Measurements from ENCODE around the gene HSD17B13. TPM values are rescaled to one million over a fixed set of nuclear protein-coding genes. Genes with fewer than 3 reads are reported as not detected.
A peak's percentile ranks its signal among the peaks of the same experiment; 100 is the strongest.

The HSD17B13 gene
- total and polyA plus RNA-seq, 2 of the 13 experiments (the other 11 are each of a cell fraction or from before 2014, with no cell fraction given): 0.04 to 0.15 TPM

DNA sequence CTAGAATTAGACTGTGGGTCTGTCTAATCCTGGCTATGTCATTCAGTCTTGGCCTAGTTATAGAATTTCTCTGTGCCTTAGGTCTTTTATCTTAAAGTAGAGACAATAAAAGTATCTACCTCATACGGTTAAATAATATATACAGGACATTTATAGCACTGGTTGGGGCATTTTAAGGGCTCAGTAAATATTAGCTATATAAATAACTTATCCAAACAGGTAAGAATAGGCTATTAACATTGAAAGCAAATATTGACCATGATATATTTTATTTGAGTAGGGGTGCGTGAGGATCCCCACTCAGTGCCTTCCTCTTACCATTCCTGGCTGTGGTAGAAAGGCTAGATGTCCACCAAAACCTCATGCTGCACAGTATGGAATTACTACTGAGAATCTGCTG lies 47.4 kb downstream of the HSD17B13 start:
- in situ Hi-C loops (cut with HindIII; ENCODE audit: extremely low pct_ligation_motif_present, low pct_unique_long_range_greater_than_20kb): no loop called here
- ChIA-PET POLR2A (no interaction called here), CTCF (ENCODE audit: low intra/inter-chr PET ratio, low total read pairs) (no interaction called here)
- no TSS peak for BruUV-seq (replicated peaks)
- Histone ChIP-seq H3K9me3 (ENCODE audit: low read length) (no peaks in the 10 kb centered on the region), H3K36me3 (replicated peaks in 1 of 2; ENCODE audit: control insufficient read depth in 1 of 2, insufficient read depth in 2 of 2, low read length in 2 of 2) (no peaks in the 10 kb centered on the region), H3K79me2 (ENCODE audit: insufficient read depth, low read length) (no peaks in the 10 kb centered on the region), H3K4me3 (replicated peaks in 1 of 3; ENCODE audit: insufficient read depth in 1 of 3, low read depth in 2 of 3, low read length in 3 of 3) (no peak overlapping the region), H2AFZ (ENCODE audit: low read length) (no peak overlapping the region), H4K20me1 (ENCODE audit: insufficient read depth, low read length) (no peaks in the 10 kb centered on the region), H3K4me2 (ENCODE audit: low read depth, low read length) (no peak overlapping the region), H3K27me3 (ENCODE audit: control insufficient read depth in 1 of 2, insufficient read depth in 2 of 2, low read length in 2 of 2) (no peaks in the 10 kb centered on the region), H3K4me1 (ENCODE audit: insufficient read depth, low read length) (peaks cover 54% of the 10 kb centered on the region), H3K9ac (ENCODE audit: insufficient read depth, low read depth, low read length) (no peak overlapping the region), H3K27ac (ENCODE audit: extremely low read length, insufficient read depth, low read length) (no peak overlapping the region)
- intact Hi-C loops (cut with micrococcal nuclease; ENCODE audit: unreplicated experiment): no loop called here
- no peak for DNase-seq (ENCODE audit: low spot score)
- FAIRE-seq: no peak
- 20% methylated on average over 2 of the region's 2 CpGs for WGBS (ENCODE audit: low lambda C conversion rate)
- no peak for ATAC-seq
- TF ChIP-seq, protein P1, sequence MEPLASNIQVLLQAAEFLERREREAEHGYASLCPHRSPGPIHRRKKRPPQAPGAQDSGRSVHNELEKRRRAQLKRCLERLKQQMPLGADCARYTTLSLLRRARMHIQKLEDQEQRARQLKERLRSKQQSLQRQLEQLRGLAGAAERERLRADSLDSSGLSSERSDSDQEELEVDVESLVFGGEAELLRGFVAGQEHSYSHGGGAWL (CRISPR knock-in tag; IDR thresholded peaks at IDR 0.05): no peak
- TF ChIP-seq SOX6 (IDR thresholded peaks at IDR 0.05): no peak
- peak; percentile 22; the same call in 1 of the 2 replicates for TF ChIP-seq SOX6 (CRISPR knock-in tag; IDR thresholded peaks at IDR 0.05)
- no peak for TF ChIP-seq YEATS2 (CRISPR knock-in tag; IDR thresholded peaks at IDR 0.05; ENCODE audit: borderline replicate concordance)
- TF ChIP-seq HNRNPK (IDR thresholded peaks at IDR 0.05; ENCODE audit: low read depth, low read length, poor library complexity, severe bottlenecking): no peak
- TF ChIP-seq STAT5B (CRISPR knock-in tag; IDR thresholded peaks at IDR 0.05): no peak
- peak; percentile 54; the same call in 1 of the 2 replicates for TF ChIP-seq ZNF609 (CRISPR knock-in tag; IDR thresholded peaks at IDR 0.05; ENCODE audit: borderline replicate concordance)
- TF ChIP-seq MAX (IDR thresholded peaks at IDR 0.05): no peak
- TF ChIP-seq SRY (CRISPR knock-in tag; IDR thresholded peaks at IDR 0.05): no peak
- TF ChIP-seq ARID2 (CRISPR knock-in tag; IDR thresholded peaks at IDR 0.05; ENCODE audit: borderline replicate concordance): no peak
- TF ChIP-seq ZNF367 (CRISPR knock-in tag; IDR thresholded peaks at IDR 0.05; ENCODE audit: borderline replicate concordance): no peak
- TF ChIP-seq THAP11 (CRISPR knock-in tag; IDR thresholded peaks at IDR 0.05): no peak
- no peak for TF ChIP-seq ZNF530 (CRISPR knock-in tag; IDR thresholded peaks at IDR 0.05; ENCODE audit: low read depth)
- TF ChIP-seq, protein P2, sequence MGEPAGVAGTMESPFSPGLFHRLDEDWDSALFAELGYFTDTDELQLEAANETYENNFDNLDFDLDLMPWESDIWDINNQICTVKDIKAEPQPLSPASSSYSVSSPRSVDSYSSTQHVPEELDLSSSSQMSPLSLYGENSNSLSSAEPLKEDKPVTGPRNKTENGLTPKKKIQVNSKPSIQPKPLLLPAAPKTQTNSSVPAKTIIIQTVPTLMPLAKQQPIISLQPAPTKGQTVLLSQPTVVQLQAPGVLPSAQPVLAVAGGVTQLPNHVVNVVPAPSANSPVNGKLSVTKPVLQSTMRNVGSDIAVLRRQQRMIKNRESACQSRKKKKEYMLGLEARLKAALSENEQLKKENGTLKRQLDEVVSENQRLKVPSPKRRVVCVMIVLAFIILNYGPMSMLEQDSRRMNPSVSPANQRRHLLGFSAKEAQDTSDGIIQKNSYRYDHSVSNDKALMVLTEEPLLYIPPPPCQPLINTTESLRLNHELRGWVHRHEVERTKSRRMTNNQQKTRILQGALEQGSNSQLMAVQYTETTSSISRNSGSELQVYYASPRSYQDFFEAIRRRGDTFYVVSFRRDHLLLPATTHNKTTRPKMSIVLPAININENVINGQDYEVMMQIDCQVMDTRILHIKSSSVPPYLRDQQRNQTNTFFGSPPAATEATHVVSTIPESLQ (CRISPR knock-in tag; conservative IDR thresholded peaks at IDR 0.05): no peak
- TF ChIP-seq YY1 (IDR thresholded peaks at IDR 0.05; ENCODE audit: insufficient read depth, insufficient replicate concordance, low read depth, low read length): no peak
- no peak for TF ChIP-seq SOX5 (CRISPR knock-in tag; IDR thresholded peaks at IDR 0.05; ENCODE audit: borderline replicate concordance)
- TF ChIP-seq FOXA3 (CRISPR knock-in tag; IDR thresholded peaks at IDR 0.05): peak; percentile 27; the same call in 1 of the 2 replicates
- no peak for TF ChIP-seq POLR2AphosphoS5 (IDR thresholded peaks at IDR 0.05; ENCODE audit: low read depth, low read length)
- TF ChIP-seq ZNF746 (CRISPR knock-in tag; IDR thresholded peaks at IDR 0.05): no peak
- 0 out of 2 replicates have a peak, but pooled peaks have one; percentile 33 for TF ChIP-seq HHEX (CRISPR knock-in tag; IDR thresholded peaks at IDR 0.05)
